NCI-H748 (cell line): Measurements from ENCODE around the gene ABCA7.

Experiments used
- DNase-seq: peaks from one replicate; lab custom pipeline; 2025; ENCODE audit not compliant: unreplicated experiment; lab: John Stamatoyannopoulos, UW

The ABCA7 gene

GRCh38 chr19:1004204-1004802 is 35.6 kb upstream of the ABCA7 start:
- no peak for DNase-seq

GRCh38 chr19:1004803-1005664 is 34.9 kb upstream of the ABCA7 start:
- peak; percentile 13 for DNase-seq

- DNase-seq = no peak
Observed at GRCh38 chr19:1006711-1007398, 33.1 kb upstream of the ABCA7 start.

- DNase-seq = no peak
Observed at GRCh38 chr19:1007399-1008251, 32.3 kb upstream of the ABCA7 start.

GRCh38 chr19:1008268-1009040 is 31.5 kb upstream of the ABCA7 start:
- no peak for DNase-seq

- DNase-seq = no peak
Observed at GRCh38 chr19:1009041-1009980, 30.6 kb upstream of the ABCA7 start.

GRCh38 chr19:1009981-1010538 is 29.8 kb upstream of the ABCA7 start:
- DNase-seq = no peak

- DNase-seq = no peak
Observed at GRCh38 chr19:1010586-1011510, 29.1 kb upstream of the ABCA7 start.

GRCh38 chr19:1011831-1012333 is 28.0 kb upstream of the ABCA7 start:
- no peak for DNase-seq

GRCh38 chr19:1012334-1012733 is 27.6 kb upstream of the ABCA7 start:
- no peak for DNase-seq

- DNase-seq = no peak
Observed at GRCh38 chr19:1013218-1013617, 26.7 kb upstream of the ABCA7 start.

- no peak for DNase-seq
Observed at GRCh38 chr19:1014161-1015060, 25.5 kb upstream of the ABCA7 start.

GRCh38 chr19:1015061-1015781 is 24.7 kb upstream of the ABCA7 start:
- DNase-seq = no peak

- DNase-seq = no peak
Observed at GRCh38 chr19:1015782-1016646, 23.9 kb upstream of the ABCA7 start.

- DNase-seq = no peak
Observed at GRCh38 chr19:1016647-1017114, 23.2 kb upstream of the ABCA7 start.
